ENCODE results near the gene CMIP. TPM values are rescaled to one million over a fixed set of nuclear protein-coding genes. Genes with fewer than 3 reads are reported as not detected.

Gene CMIP
- total and polyA plus RNA-seq, 7 donors = 11.0 to 60.3 (median 20.4) TPM

GRCh38 chr16:81547939-81548216 lies 103.3 kb downstream of the CMIP start:
- WGBS, 2 donors = 35 to 66% methylated on average over 5 of the region's 5 CpGs
- intact Hi-C loops (cut with DNase I) = no loop called here
- TF ChIP-seq POLR2AphosphoS5 (IDR thresholded peaks at IDR 0.05) (no peak), EP300 (IDR thresholded peaks at IDR 0.05) (no peak)
- Histone ChIP-seq H3K9me3 (no peaks in the 10 kb centered on the region), H3K36me3 (no peaks in the 10 kb centered on the region), H3K27ac (no peak overlapping the region), H3K4me1 (peaks cover 0 to 44% (median 31%) of the 10 kb centered on the region in 4 donors), H3K27me3 (no peaks in the 10 kb centered on the region), H3K4me3 (no peak overlapping the region)
- no peak for DNase-seq

- Histone ChIP-seq H3K36me3 (no peaks in the 10 kb centered on the region), H3K4me1 (peaks cover 0 to 45% (median 32%) of the 10 kb centered on the region in 4 donors), H3K27ac (no peak overlapping the region), H3K9me3 (no peaks in the 10 kb centered on the region), H3K27me3 (no peaks in the 10 kb centered on the region), H3K4me3 (no peak overlapping the region)
- DNase-seq = no peak
- WGBS, 2 donors = 74 to 93% methylated on average over 3 of the region's 3 CpGs
- intact Hi-C loops (cut with DNase I) = no loop called here
- TF ChIP-seq CTCF (IDR thresholded peaks at IDR 0.05) (no peak), POLR2AphosphoS5 (IDR thresholded peaks at IDR 0.05) (no peak), POLR2A (IDR thresholded peaks at IDR 0.05) (no peak), EP300 (IDR thresholded peaks at IDR 0.05) (no peak)
Measured at GRCh38 chr16:81548551-81548875, 103.9 kb downstream of the CMIP start.

GRCh38 chr16:81548876-81549546 lies 104.4 kb downstream of the CMIP start:
- H3K4me3 ChIP-seq = no peak overlapping the region
- no peak for DNase-seq
- intact Hi-C loops (cut with DNase I) = no loop called here
- peaks cover 0 to 45% (median 35%) of the 10 kb centered on the region in 4 donors for H3K4me1 ChIP-seq
- 18 to 62% methylated on average over 10 of the region's 10 CpGs for WGBS, 2 donors
- no peaks in the 10 kb centered on the region for H3K9me3 ChIP-seq
- H3K27me3 ChIP-seq = no peaks in the 10 kb centered on the region
- H3K36me3 ChIP-seq = no peaks in the 10 kb centered on the region
- no peak overlapping the region for H3K27ac ChIP-seq
- no peak for TF ChIP-seq EP300 (IDR thresholded peaks at IDR 0.05)
- no peak for TF ChIP-seq POLR2AphosphoS5 (IDR thresholded peaks at IDR 0.05)
- no peak for TF ChIP-seq POLR2A (IDR thresholded peaks at IDR 0.05)
- no peak for TF ChIP-seq CTCF (IDR thresholded peaks at IDR 0.05)

GRCh38 chr16:81549547-81550431 lies 105.2 kb downstream of the CMIP start:
- peaks cover 0 to 40% (median 30%) of the 10 kb centered on the region in 4 donors for H3K4me1 ChIP-seq
- 73 to 89% methylated on average over 19 of the region's 19 CpGs for WGBS, 2 donors
- intact Hi-C loops (cut with DNase I) = no loop called here
- no peaks in the 10 kb centered on the region for H3K27me3 ChIP-seq
- no peaks in the 10 kb centered on the region for H3K36me3 ChIP-seq
- TF ChIP-seq POLR2A (IDR thresholded peaks at IDR 0.05) (no peak), CTCF (IDR thresholded peaks at IDR 0.05) (no peak), EP300 (IDR thresholded peaks at IDR 0.05) (no peak), POLR2AphosphoS5 (IDR thresholded peaks at IDR 0.05) (no peak)
- H3K4me3 ChIP-seq = no peak overlapping the region
- H3K27ac ChIP-seq = no peak overlapping the region
- no peak for DNase-seq
- H3K9me3 ChIP-seq = no peaks in the 10 kb centered on the region

- no peaks in the 10 kb centered on the region for H3K9me3 ChIP-seq
- no peaks in the 10 kb centered on the region for H3K27me3 ChIP-seq
- intact Hi-C loops (cut with DNase I) = no loop called here
- H3K4me3 ChIP-seq = no peak overlapping the region
- no peak for DNase-seq
- no peak for TF ChIP-seq POLR2A (IDR thresholded peaks at IDR 0.05)
- no peak for TF ChIP-seq EP300 (IDR thresholded peaks at IDR 0.05)
- TF ChIP-seq CTCF (IDR thresholded peaks at IDR 0.05) = no peak
- TF ChIP-seq POLR2AphosphoS5 (IDR thresholded peaks at IDR 0.05) = no peak
- no peaks in the 10 kb centered on the region for H3K36me3 ChIP-seq
- peaks cover 0 to 37% (median 25%) of the 10 kb centered on the region in 4 donors for H3K4me1 ChIP-seq
- WGBS, 2 donors = 67 to 86% methylated on average over 2 of the region's 2 CpGs
- no peak overlapping the region for H3K27ac ChIP-seq
Measured at GRCh38 chr16:81550432-81550808, 105.8 kb downstream of the CMIP start.

Measured in sigmoid colon (tissue), 7 donors.